Heart left ventricle (tissue), 13 donors: ENCODE data around the gene OR10J5.

Experiments used
- CTCF ChIP-seq, 12 donors: fragments of 200-600 bp; sonication (generic) in 4 of 12; IDR thresholded peaks; one replicate each; pipeline versions ENCODE4 v1.5.0 to v1.8.0; 2018 to 2022; ENCODE audit warnings: antibody characterized with exemption in 12 of 12, mild to moderate bottlenecking in 5 of 12
- POLR2A ChIP-seq, 2 donors: fragments of 450-650 bp; IDR thresholded peaks; one replicate each; pipeline ENCODE4 v1.6.1; 2017; ENCODE audit warnings: antibody characterized with exemption in 2 of 2, mild to moderate bottlenecking in 2 of 2, moderate library complexity in 2 of 2
- donor health status: ischemic (EF 13 %, LVEDD 7.1; RV severe dilation, severe dysfunction).
- donor health status: DM: no; HTN: yes; CAD: no.
- donor health status: DM: no; HTN: no; CAD: no.
- donor health status: ischemic (EF 25% LVEDD 6.9; RV normal size, moderate dysfunction).
- donor health status: ischemic (EF 25% LVEDD 5.7; RV mildly dilated, moderate dysfunction).
- donor health status: ischemic (EF 35%, LVEDD 5.7; RV mildly dilated, moderate dysfunction).
- donor health status: nonischemic (EF 11% LVEDD 7.7; RV severe dilation, severe dysfunction).
- donor health status: DM: yes; HTN: yes; CAD: no.
- donor health status: PGD.
- donor health status: ischemic (EF 29% LVEDD 5.4; RV normal size, mild dysfunction).
- donor health status: nonischemic (EF 23%, LVEDD 6.1; RV moderate dilation, normal function).

GRCh38 chr1:159584536-159584935 lies 48.7 kb upstream of the OR10J5 start:
- no peak for TF ChIP-seq CTCF (IDR thresholded peaks at IDR 0.05)
- TF ChIP-seq POLR2A (IDR thresholded peaks at IDR 0.05), result no peak
